Endodermal cell (in vitro differentiated cells): Measurements from ENCODE around the gene PPIL6. TPM values are rescaled to one million over a fixed set of nuclear protein-coding genes. Genes with fewer than 3 reads are reported as not detected.
A peak's percentile ranks its signal among the peaks of the same experiment; 100 is the strongest.

Source experiments
- DNase-seq: peaks from one replicate; pipeline ENCODE4 v3.0.0-alpha.2; 2017
- H3K27ac ChIP-seq: 2 replicates; pipeline ENCODE4 v1.5.1; 2013; ENCODE audit warnings: mild to moderate bottlenecking, low read depth, low read length, moderate library complexity
- H3K27me3 ChIP-seq: 2 replicates; pipeline ENCODE4 v1.6.1; 2013; ENCODE audit warnings: mild to moderate bottlenecking, low read length, moderate library complexity; ENCODE audit not compliant: insufficient read depth, control insufficient read depth, poor library complexity, severe bottlenecking
- H3K36me3 ChIP-seq: 2 replicates; pipeline ENCODE4 v1.7.0; 2013; ENCODE audit warnings: mild to moderate bottlenecking, low read length, moderate library complexity; ENCODE audit not compliant: control insufficient read depth, insufficient read depth
- H3K4me1 ChIP-seq: one replicate; pipeline ENCODE4 v1.7.0; 2013; ENCODE audit warnings: low read length; ENCODE audit not compliant: control insufficient read depth, insufficient read depth
- H3K4me3 ChIP-seq: 2 replicates; pipeline ENCODE4 v1.5.1; 2013; ENCODE audit warnings: mild to moderate bottlenecking, low read length, moderate library complexity
- H3K9ac ChIP-seq: 2 replicates; pipeline ENCODE4 v1.6.1; 2013; ENCODE audit warnings: mild to moderate bottlenecking, low read length, moderate library complexity; ENCODE audit not compliant: poor library complexity, severe bottlenecking; ENCODE audit errors: extremely low read depth
- H3K9me3 ChIP-seq: 2 replicates; pipeline ENCODE4 v1.6.1; 2013; ENCODE audit warnings: mild to moderate bottlenecking, low read length, moderate library complexity; ENCODE audit not compliant: control insufficient read depth
- H3K27ac Mint-ChIP-seq: 2 replicates; pipeline ENCODE4 v1.8.0; 2020; ENCODE audit warnings: mixed read lengths
- H3K27me3 Mint-ChIP-seq: 2 replicates; pipeline ENCODE4 v1.8.0; 2021; ENCODE audit warnings: mild to moderate bottlenecking, mixed read lengths; ENCODE audit not compliant: insufficient read depth
- H3K36me3 Mint-ChIP-seq: 2 replicates; pipeline ENCODE4 v1.8.0; 2020; ENCODE audit warnings: low read depth, mixed read lengths
- H3K4me1 Mint-ChIP-seq: 2 replicates; pipeline ENCODE4 v1.8.0; 2020; ENCODE audit warnings: mixed read lengths
- H3K4me3 Mint-ChIP-seq: 2 replicates; pipeline ENCODE4 v1.8.0; 2020; ENCODE audit warnings: mild to moderate bottlenecking, moderate library complexity, mixed read lengths
- H3K9me3 Mint-ChIP-seq: 2 replicates; pipeline ENCODE4 v1.8.0; 2020; ENCODE audit warnings: mild to moderate bottlenecking, mixed read lengths
- WGBS, 2 experiments: methylation state at CpG; one replicate each; pipeline versions ENCODE4 v1.1.5 to v1.1.7; 2013; ENCODE audit warnings: missing lambda C conversion rate in 2 of 2, mixed read lengths in 1 of 2; ENCODE audit not compliant: insufficient coverage in 1 of 2, insufficient read length in 1 of 2; 5-methylcytosine and 5-hydroxymethylcytosine counted together
- total RNA-seq, 2 donors: library from RNA; stranded (reverse); fragmentation: NEBNext Ultra II Directional in 1 of 2; extraction: Animal tissue kit (Norgen Biotek cat#: 25700) in 1 of 2; gene quantifications; 2 replicates in 1 of 2; 3 replicates in 1 of 2; pipeline ENCODE4 v1.2.1, GENCODE V29; 2021
- TF ChIP-seq, protein P1 (sequence below): fragments of 200-600 bp; sonication (generic); conservative IDR thresholded peaks from 2 replicates; pipeline ENCODE4 v1.5.0; 2021; ENCODE audit warnings: antibody characterized with exemption, mild to moderate bottlenecking

Gene PPIL6
- total RNA-seq, 2 donors from 2014 or later: 2.2 to 2.9 TPM

DNA sequence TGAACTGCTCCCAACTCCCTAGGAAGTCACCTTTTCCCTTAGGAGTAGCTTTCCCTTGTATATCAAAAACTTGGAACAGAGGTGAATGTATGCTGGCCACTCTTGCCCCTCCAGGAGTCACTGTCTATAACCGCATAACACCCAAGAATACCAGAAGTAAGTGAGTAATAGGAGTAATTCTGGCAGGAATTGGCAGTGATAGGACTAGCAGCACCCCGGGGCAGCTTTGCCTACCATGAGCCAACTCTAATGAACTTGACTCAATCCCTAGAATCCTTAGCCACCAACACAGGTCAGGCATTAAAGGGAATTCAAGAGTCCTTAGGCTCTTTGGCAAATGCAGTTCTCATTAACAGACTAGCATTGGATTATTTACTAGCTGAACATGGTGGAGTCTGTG is 29.4 kb downstream of the PPIL6 start:
- Mint-ChIP-seq H3K27ac (no peak overlapping the region), H3K9me3 (peaks cover 3% of the 10 kb centered on the region), H3K36me3 (no peaks in the 10 kb centered on the region), H3K4me3 (no peak overlapping the region), H3K4me1 (no peaks in the 10 kb centered on the region), H3K27me3 (peaks cover 3% of the 10 kb centered on the region)
- TF ChIP-seq, protein P1, sequence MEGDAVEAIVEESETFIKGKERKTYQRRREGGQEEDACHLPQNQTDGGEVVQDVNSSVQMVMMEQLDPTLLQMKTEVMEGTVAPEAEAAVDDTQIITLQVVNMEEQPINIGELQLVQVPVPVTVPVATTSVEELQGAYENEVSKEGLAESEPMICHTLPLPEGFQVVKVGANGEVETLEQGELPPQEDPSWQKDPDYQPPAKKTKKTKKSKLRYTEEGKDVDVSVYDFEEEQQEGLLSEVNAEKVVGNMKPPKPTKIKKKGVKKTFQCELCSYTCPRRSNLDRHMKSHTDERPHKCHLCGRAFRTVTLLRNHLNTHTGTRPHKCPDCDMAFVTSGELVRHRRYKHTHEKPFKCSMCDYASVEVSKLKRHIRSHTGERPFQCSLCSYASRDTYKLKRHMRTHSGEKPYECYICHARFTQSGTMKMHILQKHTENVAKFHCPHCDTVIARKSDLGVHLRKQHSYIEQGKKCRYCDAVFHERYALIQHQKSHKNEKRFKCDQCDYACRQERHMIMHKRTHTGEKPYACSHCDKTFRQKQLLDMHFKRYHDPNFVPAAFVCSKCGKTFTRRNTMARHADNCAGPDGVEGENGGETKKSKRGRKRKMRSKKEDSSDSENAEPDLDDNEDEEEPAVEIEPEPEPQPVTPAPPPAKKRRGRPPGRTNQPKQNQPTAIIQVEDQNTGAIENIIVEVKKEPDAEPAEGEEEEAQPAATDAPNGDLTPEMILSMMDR: no peak
- 86 to 88% methylated on average over 1 to 2 of the region's 2 CpGs for WGBS, 2 experiments
- no peak overlapping the region for H3K4me3 ChIP-seq
- H3K9me3 ChIP-seq: no peaks in the 10 kb centered on the region
- DNase-seq: no peak
- H3K9ac ChIP-seq: no peak overlapping the region
- H3K27ac ChIP-seq: no peak overlapping the region
- no peaks in the 10 kb centered on the region for H3K4me1 ChIP-seq
- H3K27me3 ChIP-seq: no peaks in the 10 kb centered on the region
- H3K36me3 ChIP-seq: no peaks in the 10 kb centered on the region

DNA sequence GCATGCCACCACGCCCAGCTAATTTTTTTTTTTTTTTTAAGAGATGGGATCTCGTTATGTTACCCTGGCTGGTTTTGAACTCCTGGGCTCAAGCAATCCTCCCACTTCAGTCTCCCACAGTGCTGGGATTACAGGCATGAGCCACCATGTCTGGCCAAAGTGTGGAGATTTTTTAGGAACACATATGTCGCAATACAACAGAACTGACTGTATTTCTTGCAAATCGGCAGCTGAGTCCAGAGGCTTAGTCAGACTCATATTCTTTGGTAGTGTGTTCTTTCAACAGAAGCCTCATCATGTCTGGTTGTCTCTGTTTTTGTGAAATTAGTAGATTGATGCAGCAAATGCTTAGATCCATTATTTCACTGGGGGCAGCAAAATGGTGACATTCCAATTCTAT is 34.2 kb downstream of the PPIL6 start:
- WGBS, 2 experiments: 97 to 100% methylated on average over 2 to 4 of the region's 4 CpGs
- Mint-ChIP-seq H3K9me3 (no peaks in the 10 kb centered on the region), H3K4me3 (no peak overlapping the region), H3K36me3 (no peaks in the 10 kb centered on the region), H3K27me3 (no peaks in the 10 kb centered on the region), H3K4me1 (no peaks in the 10 kb centered on the region), H3K27ac (no peak overlapping the region)
- no peak overlapping the region for H3K27ac ChIP-seq
- H3K9me3 ChIP-seq: no peaks in the 10 kb centered on the region
- TF ChIP-seq, protein P1: no peak
- H3K36me3 ChIP-seq: no peaks in the 10 kb centered on the region
- no peak overlapping the region for H3K4me3 ChIP-seq
- H3K27me3 ChIP-seq: no peaks in the 10 kb centered on the region
- H3K4me1 ChIP-seq: no peaks in the 10 kb centered on the region
- DNase-seq: no peak
- H3K9ac ChIP-seq: no peak overlapping the region

DNA sequence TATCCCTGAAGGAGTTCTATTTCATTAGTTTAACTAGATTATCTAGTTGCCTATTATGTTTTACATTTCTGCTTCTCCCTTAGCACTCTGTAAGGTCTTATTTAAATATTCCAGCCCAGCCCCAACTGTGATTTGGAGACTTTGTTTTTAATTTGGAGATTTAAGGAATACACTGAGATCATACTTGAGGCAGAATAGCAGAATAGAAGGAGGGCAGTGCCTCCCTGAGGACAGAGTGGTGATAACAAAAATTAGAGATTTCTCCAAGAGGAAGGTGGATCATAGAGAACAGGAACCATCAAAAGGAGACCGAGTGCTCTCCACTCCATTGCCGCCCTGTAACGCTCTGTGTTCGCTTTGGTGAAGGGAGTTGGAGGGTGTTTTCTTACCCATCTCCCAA is 43.4 kb downstream of the PPIL6 start:
- Mint-ChIP-seq H3K4me3 (no peak overlapping the region), H3K27me3 (no peaks in the 10 kb centered on the region), H3K36me3 (no peaks in the 10 kb centered on the region), H3K27ac (no peak overlapping the region), H3K9me3 (no peaks in the 10 kb centered on the region), H3K4me1 (no peaks in the 10 kb centered on the region)
- Histone ChIP-seq H3K4me1 (no peaks in the 10 kb centered on the region), H3K27me3 (no peaks in the 10 kb centered on the region), H3K36me3 (no peaks in the 10 kb centered on the region), H3K9ac (no peak overlapping the region), H3K27ac (no peak overlapping the region), H3K9me3 (no peaks in the 10 kb centered on the region), H3K4me3 (no peak overlapping the region)
- TF ChIP-seq, protein P1: peak; percentile 68
- 82% methylated on average over 4 of the region's 4 CpGs; no CpG with 5 or more reads in 1 of the 2 experiments for WGBS, 2 experiments
- DNase-seq: no peak
